ENCODE data around the gene NECTIN1.

The NECTIN1 gene

DNA sequence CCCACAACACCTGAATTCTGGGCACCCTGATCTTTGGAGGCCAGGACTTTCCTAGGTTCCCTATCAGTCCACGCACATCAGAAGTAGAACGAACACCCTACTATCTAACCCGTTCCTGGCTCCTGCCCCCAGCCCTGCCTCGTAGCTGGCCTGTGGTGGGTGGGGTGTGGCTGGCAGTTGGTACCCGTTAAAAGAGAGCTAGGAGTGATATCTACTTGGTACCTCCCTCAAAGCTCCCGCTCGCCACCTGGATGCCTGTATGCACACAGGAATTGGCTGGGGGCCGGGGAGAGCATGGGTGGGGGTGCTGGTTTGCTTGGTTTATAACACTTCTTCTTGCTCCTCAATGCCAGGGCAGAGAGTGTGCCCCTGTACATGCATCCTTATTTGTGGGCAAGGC, 14.0 kb upstream of the NECTIN1 start:
- TF ChIP-seq CTCF (IDR thresholded peaks at IDR 0.05; ENCODE audit: insufficient read depth, low read length) (no peak), REST (IDR thresholded peaks at IDR 0.05; ENCODE audit: insufficient replicate concordance, low read depth) (no peak), SPI1 (IDR thresholded peaks at IDR 0.05; ENCODE audit: borderline replicate concordance, low read depth) (no peak), GABPA (IDR thresholded peaks at IDR 0.05; ENCODE audit: low read depth) (no peak), POLR2AphosphoS5 (IDR thresholded peaks at IDR 0.05; ENCODE audit: low read depth) (no peak)
- no peak for DNase-seq (ENCODE audit: low read depth in 1 of 2, low spot score in 1 of 2)
- Histone ChIP-seq H3K27ac (replicated peaks) (no peak overlapping the region), H3K27me3 (ENCODE audit: insufficient read depth, poor library complexity, severe bottlenecking) (peaks cover 11% of the 10 kb centered on the region), H3K4me3 (replicated peaks; ENCODE audit: insufficient read depth, low read length) (no peak overlapping the region)

GRCh38 chr11:119742263-119742861, 13.4 kb upstream of the NECTIN1 start:
- no peak for DNase-seq (ENCODE audit: low read depth in 1 of 2, low spot score in 1 of 2)
- peaks cover 11% of the 10 kb centered on the region for H3K27me3 ChIP-seq (ENCODE audit: insufficient read depth, poor library complexity, severe bottlenecking)
- no peak overlapping the region for H3K27ac ChIP-seq (replicated peaks)
- TF ChIP-seq GABPA (IDR thresholded peaks at IDR 0.05; ENCODE audit: low read depth) (no peak), POLR2AphosphoS5 (IDR thresholded peaks at IDR 0.05; ENCODE audit: low read depth) (no peak), CTCF (IDR thresholded peaks at IDR 0.05; ENCODE audit: insufficient read depth, low read length) (no peak)
- H3K4me3 ChIP-seq (replicated peaks; ENCODE audit: insufficient read depth, low read length) = no peak overlapping the region

DNA sequence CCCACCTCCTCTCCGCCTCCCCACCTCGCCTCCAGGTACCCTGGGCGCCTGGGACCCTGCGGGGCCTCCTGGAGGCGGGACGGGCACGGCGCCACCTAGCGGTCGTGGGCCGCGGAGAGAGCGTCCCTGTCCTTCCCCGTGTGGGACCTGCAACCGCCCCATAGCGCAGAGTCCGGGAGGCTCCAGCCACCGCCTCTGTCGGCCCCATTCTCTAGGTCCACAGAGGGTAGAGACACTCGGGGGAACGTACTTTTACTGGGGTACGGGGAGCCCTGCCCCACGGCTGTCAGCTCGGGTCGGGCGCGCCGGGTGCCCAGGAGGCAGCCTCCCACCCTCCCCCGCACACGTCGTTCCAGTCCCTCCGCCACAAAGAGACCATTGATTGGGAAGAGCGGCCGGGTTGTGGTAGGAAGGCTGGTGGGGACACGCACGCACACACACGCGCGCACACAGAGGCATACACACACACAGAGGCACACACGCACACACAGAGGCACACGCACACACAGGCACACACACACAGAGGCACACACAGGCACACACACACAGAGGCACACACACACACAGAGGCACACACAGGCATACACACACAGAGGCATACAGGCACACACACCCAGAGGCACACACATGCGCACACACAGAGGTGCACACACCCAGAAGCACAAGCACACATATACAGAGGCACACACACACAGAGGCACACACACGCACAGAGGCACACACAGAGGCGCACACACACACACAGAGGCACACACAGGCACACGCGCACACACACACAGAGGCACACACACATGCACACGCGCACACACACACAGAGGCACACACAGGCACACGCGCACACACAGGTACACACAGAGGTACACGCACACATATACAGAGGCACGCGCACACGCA, 12.6 kb upstream of the NECTIN1 start:
- peak in 1 of 2 experiments; percentile 51 for DNase-seq (ENCODE audit: low read depth in 1 of 2, low spot score in 1 of 2)
- TF ChIP-seq REST (IDR thresholded peaks at IDR 0.05; ENCODE audit: insufficient replicate concordance, low read depth) (no peak), CTCF (IDR thresholded peaks at IDR 0.05; ENCODE audit: insufficient read depth, low read length) (peak; percentile 61)
- Histone ChIP-seq H3K4me3 (replicated peaks; ENCODE audit: insufficient read depth, low read length) (no peak overlapping the region), H3K27me3 (ENCODE audit: insufficient read depth, poor library complexity, severe bottlenecking) (peaks cover 11% of the 10 kb centered on the region), H3K27ac (replicated peaks) (no peak overlapping the region)
